ENCODE measurements around the gene GUCY1A1. TPM values are rescaled to one million over a fixed set of nuclear protein-coding genes. Genes with fewer than 3 reads are reported as not detected.
A peak's percentile ranks its signal among the peaks of the same experiment; 100 is the strongest.

Gene GUCY1A1
- total and polyA plus RNA-seq, 12 donors = 6.7 to 101 (median 60.2) TPM

DNA sequence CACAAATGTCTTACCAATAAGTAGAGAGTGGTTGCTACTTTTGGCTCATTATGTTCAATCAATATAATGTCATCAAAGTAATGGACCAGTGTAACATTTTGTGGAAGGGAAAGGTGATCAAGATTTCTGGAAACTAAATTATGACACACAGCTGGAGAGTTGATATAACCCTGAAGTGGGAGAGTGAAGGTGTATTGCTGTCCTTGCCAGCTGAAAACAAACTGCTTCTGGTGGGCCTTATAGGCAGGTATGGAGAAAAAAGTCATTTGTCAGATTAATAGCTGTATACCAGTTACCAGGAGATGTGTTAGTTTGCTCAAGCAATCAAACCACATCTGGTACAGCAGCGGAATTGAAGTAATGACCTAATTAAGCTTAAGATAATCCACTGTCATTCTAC, 74.9 kb downstream of the GUCY1A1 start:
- 98 to 100% methylated on average over 1 of the region's 1 CpG for WGBS, 2 donors
- H3K4me3 ChIP-seq = no peak overlapping the region

GRCh38 chr4:155742310-155743015, 75.8 kb downstream of the GUCY1A1 start:
- DNase-seq (no peak), ATAC-seq (no peak)
- no peaks in the 10 kb centered on the region for H3K9me3 ChIP-seq
- no peaks in the 10 kb centered on the region for H3K36me3 ChIP-seq
- TF ChIP-seq, protein P1, sequence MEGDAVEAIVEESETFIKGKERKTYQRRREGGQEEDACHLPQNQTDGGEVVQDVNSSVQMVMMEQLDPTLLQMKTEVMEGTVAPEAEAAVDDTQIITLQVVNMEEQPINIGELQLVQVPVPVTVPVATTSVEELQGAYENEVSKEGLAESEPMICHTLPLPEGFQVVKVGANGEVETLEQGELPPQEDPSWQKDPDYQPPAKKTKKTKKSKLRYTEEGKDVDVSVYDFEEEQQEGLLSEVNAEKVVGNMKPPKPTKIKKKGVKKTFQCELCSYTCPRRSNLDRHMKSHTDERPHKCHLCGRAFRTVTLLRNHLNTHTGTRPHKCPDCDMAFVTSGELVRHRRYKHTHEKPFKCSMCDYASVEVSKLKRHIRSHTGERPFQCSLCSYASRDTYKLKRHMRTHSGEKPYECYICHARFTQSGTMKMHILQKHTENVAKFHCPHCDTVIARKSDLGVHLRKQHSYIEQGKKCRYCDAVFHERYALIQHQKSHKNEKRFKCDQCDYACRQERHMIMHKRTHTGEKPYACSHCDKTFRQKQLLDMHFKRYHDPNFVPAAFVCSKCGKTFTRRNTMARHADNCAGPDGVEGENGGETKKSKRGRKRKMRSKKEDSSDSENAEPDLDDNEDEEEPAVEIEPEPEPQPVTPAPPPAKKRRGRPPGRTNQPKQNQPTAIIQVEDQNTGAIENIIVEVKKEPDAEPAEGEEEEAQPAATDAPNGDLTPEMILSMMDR (IDR thresholded peaks at IDR 0.05) = no peak
- no peaks in the 10 kb centered on the region for H3K4me1 ChIP-seq
- H3K4me3 ChIP-seq = no peak overlapping the region
- intact Hi-C loops (cut with DNase I) = no loop called here
- no peak overlapping the region for H3K27ac ChIP-seq
- 81 to 92% methylated on average over 3 of the region's 3 CpGs for WGBS, 2 donors
- H3K27me3 ChIP-seq = no peaks in the 10 kb centered on the region

More for the DNA sequence above, 74.9 kb downstream of the GUCY1A1 start:
- Histone ChIP-seq H3K27ac (no peak overlapping the region), H3K9me3 (no peaks in the 10 kb centered on the region), H3K27me3 (no peaks in the 10 kb centered on the region), H3K4me1 (no peaks in the 10 kb centered on the region), H3K36me3 (no peaks in the 10 kb centered on the region)
- intact Hi-C loops (cut with DNase I) = no loop called here
- ATAC-seq = no peak
- DNase-seq = no peak
- TF ChIP-seq, protein P1 (IDR thresholded peaks at IDR 0.05) = no peak

DNA sequence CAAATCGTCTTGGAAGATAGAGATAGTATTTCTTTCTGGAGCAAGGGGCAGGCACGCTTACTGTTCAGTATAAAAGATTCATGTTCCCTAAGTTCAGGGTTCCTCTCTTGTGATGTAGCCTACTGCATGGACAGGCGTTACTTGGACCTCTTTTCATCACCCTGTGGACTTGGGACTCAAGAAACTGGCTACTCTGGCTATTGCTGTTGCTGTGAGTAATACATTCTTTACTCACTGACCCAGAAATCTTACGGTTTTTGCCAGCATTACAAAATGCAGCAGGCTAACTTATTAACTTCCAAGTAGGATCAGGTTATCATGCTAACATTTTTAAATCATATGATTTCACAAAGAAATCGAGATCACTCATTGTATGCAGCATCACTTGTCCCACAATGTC, 79.3 kb downstream of the GUCY1A1 start:
- TF ChIP-seq, protein P1 (IDR thresholded peaks at IDR 0.05) = no peak
- Histone ChIP-seq H3K9me3 (no peaks in the 10 kb centered on the region), H3K36me3 (no peaks in the 10 kb centered on the region), H3K27me3 (no peaks in the 10 kb centered on the region), H3K27ac (no peak overlapping the region), H3K4me3 (no peak overlapping the region), H3K4me1 (no peaks in the 10 kb centered on the region)
- intact Hi-C loops (cut with DNase I) = no loop called here
- ATAC-seq (peak in 3 of 8 donors; percentile 37 to 71 (median 42)), DNase-seq (no peak)
- 79 to 84% methylated on average over 5 of the region's 5 CpGs for WGBS, 2 donors

DNA sequence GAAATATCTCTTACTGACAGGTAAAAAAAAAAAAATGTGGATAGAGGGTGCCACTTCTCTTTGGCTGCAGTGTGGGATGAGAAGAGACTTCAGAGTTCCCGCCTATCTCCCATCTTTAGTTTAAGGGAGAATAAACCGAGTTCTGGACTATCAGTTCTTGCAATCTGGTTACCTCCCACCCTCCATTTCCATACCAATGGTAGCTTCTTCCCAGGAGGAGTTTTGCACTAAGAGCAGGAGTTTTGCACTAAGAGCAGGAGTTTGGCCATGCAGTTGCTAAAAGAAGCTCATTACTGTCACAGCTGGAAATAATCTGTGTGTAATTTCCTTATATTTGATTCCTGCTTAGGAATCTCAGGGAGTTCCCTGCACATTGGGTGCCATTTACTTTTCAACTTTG, 81.4 kb downstream of the GUCY1A1 start:
- DNase-seq (no peak), ATAC-seq (no peak)
- H3K36me3 ChIP-seq = no peaks in the 10 kb centered on the region
- intact Hi-C loops (cut with DNase I) = no loop called here
- no peaks in the 10 kb centered on the region for H3K27me3 ChIP-seq
- no peak overlapping the region for H3K4me3 ChIP-seq
- H3K4me1 ChIP-seq = no peaks in the 10 kb centered on the region
- WGBS, 2 donors = 80 to 83% methylated on average over 2 of the region's 2 CpGs
- TF ChIP-seq, protein P1 (IDR thresholded peaks at IDR 0.05) = no peak
- no peak overlapping the region for H3K27ac ChIP-seq
- H3K9me3 ChIP-seq = no peaks in the 10 kb centered on the region
